NCI-H524 treated with DMSO at 0.1 percent for 48 hours (cell line): Measurements from ENCODE around the gene ANAPC15.
A peak's percentile ranks its signal among the peaks of the same experiment; 100 is the strongest.

Source experiments
- DNase-seq: peaks from one replicate; lab custom pipeline; 2025; lab: John Stamatoyannopoulos, UW

The ANAPC15 gene

DNA sequence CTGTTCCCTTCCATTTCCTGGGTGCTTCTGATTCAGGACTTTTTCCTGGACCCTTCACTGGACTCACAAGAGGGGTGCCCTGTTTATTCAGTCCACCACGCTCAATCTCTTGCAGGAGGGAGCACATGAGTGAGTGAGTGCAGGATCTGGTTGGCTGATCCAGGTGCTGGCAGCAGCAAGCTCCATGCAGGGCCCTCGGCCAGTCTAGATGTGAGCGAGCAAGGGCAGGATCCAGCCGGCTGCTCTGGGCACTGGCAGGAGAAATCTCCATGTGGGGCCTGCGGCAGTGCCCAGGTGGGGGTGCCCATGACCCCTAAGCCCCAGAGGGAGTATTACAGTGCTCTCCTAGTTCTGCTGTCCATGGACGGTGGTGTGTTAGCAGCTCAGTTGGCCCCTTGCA is 11.6 kb upstream of the ANAPC15 start:
- no peak for DNase-seq

DNA sequence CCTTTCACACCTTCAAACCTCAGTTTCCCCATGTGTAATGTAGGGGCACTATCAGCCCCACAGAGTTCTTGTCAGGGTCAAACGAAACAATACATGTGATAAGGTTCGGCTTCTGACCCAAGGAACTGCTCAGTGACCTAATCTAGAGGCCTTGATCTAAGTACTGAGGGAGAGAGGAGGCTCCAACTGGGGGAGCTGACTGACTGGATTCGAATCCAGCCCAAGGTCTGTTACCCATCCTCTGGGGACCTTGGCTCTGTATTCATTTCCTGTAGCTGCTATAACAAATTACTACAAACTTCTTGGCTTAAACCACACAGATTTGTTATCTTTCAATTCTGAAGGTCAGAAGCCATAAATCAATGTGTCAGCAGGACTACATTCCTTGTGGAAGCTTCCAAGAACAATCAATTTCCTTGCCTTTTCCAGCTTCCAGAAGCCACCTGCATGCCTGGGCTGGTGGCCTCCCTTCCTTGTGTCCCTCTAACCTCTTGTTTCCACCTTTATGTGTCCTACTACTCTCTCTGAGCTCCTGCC is 10.7 kb upstream of the ANAPC15 start:
- no peak for DNase-seq

DNA sequence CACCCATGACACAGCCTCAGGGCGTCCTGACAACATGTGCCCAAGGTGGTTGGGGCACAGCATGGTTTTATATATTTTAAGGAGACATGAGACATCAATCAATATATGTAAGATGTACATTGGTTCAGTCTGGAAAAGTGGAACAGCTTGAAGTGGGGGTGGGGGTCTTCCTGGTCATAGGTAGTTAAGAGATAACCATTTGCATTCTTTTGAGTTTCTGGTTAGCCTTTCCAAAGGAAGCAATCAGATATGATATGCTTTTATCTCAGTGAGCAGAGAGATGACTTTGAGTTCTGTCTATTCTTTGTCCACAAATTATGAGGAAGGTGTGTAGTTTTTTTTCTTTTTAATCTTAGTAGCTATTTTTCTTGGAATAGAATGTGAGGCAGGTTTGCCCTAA is 10.1 kb upstream of the ANAPC15 start:
- no peak for DNase-seq

DNA sequence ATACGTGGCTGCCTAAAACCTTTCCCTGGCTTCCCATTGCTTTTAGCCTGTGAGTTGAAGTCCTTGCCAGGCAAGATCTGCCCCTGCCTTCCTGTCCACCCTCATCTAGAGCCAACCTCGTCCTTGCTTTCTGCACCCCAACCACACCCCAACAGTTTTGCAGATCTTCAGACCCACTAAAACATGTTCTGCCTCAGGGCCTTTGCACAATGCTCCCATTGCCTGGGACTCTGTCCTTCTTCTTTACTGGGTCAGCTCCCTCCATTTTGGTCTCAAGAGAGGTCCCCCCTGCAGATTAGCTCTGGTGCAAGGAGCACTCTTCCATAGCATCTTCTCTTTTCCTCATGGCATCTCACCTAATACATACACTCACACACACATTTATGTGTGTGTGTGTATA is 8.4 kb upstream of the ANAPC15 start:
- DNase-seq: no peak

DNA sequence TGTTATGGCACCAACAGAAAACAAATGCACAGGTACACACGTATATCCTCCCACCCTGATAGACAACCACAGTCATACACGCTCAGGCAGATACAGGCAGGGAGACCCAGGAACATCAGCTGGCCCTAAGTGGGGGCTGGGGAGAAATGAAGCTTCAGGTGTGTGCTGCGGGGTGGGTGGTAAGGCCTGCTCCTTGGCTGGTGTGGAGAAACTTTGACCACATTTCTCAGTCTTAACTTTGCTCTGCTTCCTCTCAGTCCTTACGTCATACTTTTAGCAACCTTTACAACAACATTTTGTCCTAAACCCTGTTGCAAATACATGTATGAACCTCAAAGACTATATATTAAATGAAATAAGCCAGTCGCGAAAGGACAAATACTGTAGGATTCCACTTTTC is 6.7 kb upstream of the ANAPC15 start:
- DNase-seq: no peak

DNA sequence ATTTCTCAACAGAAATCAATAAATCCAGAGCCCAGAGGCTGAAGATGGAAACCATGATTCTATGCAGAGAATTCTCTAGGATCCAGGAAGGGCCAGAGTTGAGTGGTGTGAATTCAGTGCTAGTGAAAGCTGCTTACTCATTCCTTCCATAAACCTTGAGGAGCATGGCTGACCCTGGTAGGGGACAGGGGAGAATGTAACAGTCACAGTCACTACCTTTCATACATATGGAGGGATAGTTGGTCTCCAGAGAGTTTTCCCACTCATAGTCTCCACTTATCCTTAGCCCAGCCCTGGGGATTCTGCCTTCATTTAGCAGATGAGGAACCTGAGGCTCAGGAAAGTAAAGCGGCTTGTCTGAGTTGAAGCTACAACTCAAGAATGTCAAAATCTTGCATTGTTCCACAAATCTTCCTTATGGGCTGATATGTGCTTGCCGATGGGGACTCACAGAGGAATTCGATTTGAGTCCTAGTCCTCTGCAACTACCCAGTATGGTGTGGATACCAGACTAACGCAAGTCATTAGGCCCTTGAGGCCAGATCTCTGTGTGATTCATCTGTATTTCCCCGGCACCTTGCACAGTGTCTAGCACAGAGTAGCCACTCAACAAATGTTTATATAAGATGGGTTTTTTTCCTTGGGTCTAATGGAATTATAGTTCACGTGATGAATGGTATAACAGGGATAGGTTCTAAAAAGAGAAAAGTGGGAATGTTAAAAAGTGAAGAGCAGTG is 3.7 kb upstream of the ANAPC15 start:
- no peak for DNase-seq

DNA sequence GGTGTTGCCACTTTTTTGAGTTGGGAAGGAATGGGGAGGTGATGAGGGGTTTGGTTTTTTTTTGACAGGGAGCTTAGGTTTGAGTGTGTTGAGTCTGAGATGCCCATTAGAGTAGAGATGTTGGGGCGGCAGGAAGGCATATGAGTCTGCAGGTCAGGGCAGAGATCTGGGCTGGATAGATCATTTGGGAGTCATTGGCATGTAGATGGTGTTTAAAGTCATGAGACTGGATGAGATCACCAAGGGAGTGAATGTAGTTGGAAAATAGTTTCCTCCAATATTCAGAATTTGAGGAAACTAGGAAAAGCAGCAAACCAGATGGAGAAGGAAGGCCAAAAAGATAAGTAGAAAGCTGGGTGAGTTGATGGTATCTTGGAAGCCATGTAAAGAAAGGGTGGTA is 2.1 kb upstream of the ANAPC15 start:
- no peak for DNase-seq

DNA sequence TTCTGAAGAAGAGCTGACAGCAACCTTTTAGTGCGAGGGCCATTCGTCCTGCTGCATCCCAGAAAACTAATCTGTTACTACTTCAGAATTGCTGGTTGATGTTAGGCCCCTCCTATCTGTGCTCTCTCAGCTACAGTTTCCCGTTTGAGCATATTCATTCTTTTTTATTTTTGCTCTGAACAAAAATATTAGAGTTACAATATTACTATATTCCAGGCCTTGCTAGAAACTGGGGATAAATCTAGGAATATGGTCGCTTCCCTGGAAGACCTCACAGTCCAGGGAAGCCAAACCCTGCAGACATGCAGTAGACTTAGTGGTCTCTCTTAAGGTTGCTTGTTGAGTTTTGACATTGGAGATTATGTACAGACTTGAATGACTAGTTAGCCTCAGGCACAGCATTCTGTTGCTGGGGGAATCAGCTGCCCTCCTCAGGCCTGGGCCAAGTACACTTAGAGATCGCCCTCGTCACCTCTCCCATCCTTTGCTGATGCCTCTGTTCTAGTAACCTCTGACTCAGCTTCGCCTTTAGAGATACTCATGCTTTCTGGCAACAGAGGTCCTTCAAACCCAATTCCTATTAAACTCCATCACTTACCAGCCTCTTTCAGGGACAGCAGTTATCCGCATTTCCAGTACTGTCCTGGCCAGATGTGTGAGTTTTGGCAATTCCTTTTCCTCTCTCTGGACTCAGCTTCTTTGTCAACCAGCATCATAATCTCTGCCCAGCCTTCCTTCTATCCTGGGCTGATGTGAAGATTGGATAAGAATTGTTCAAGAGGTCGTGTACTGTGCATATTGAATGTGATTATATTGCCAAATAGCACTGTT is 698 bp upstream of the ANAPC15 start:
- no peak for DNase-seq

DNA sequence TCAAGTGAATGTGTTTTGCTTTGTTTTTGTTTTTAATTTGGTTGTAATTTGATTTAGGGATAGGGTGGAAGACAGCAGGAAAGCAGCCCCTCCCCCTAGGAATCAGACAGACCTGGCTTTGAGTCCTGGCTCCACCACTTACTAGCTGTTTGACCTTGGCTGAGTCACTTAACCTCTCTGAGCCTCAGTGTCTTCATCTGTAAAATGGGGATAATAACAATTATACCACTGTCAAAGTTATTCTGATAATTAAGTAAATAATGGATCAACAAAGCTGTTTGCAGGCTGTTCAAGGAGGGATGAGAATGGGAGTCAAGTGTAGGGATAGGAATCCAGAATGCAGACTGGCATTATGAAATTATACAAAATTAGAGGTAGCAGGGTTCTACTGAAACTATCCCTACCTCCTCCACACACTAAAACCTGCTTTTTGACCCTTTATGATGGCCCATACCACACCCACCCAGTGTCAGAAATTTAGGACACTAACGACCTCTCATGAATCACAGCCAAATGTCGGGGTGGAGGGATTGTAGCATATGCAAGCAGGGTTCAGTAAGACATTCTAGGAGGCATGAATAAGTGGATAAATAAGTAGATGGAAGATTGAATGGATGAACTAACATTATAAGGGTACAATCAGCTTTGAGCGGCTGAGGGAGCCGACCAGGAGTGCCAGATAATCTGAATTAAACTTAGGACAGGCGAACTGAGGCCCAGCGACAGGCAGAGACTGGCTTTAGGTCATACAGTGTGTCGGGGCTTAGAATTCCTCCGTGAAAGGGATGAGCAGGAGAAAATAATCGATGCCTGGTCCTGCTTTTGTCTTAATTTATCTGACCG is 974 bp downstream of the ANAPC15 start:
- no peak for DNase-seq

DNA sequence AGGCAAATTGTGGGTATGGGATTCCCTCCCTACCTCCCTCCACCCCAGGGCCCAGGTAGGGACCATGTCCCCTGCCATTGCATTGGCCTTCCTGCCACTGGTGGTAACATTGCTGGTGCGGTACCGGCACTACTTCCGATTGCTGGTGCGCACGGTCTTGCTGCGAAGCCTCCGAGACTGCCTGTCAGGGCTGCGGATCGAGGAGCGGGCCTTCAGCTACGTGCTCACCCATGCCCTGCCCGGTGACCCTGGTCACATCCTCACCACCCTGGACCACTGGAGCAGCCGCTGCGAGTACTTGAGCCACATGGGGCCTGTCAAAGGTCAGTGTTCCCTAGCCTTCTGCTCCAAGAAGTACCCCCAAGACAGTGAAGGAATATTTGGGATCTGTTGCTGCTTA is 6.6 kb downstream of the ANAPC15 start, which contains the start of gene TOMT:
Gene TOMT, plus strand, starts transcription at position 37 of the 400 bp plus-strand sequence. Its CDS starts 28 bp downstream, at position 65.
- DNase-seq: no peak

DNA sequence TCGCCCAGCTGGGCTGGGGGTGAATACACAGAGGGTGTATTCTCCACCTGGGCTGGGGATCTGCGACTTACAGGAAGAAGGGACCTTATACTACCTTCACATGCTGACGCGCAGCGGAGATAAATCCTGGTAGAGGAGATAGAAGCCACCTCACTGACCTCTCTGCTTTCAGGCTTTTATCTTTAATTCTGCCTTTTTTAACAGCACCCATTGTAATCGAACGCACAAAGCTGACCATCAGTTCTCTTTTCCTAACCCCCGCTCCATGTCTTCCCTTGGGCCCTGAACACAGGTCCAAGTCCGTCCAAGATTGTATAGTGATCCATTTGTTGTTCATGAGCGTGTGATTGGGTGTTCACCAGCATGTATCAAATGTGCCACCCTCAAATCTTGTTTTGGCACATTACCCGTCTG is 8.7 kb downstream of the ANAPC15 start:
- no peak for DNase-seq

DNA sequence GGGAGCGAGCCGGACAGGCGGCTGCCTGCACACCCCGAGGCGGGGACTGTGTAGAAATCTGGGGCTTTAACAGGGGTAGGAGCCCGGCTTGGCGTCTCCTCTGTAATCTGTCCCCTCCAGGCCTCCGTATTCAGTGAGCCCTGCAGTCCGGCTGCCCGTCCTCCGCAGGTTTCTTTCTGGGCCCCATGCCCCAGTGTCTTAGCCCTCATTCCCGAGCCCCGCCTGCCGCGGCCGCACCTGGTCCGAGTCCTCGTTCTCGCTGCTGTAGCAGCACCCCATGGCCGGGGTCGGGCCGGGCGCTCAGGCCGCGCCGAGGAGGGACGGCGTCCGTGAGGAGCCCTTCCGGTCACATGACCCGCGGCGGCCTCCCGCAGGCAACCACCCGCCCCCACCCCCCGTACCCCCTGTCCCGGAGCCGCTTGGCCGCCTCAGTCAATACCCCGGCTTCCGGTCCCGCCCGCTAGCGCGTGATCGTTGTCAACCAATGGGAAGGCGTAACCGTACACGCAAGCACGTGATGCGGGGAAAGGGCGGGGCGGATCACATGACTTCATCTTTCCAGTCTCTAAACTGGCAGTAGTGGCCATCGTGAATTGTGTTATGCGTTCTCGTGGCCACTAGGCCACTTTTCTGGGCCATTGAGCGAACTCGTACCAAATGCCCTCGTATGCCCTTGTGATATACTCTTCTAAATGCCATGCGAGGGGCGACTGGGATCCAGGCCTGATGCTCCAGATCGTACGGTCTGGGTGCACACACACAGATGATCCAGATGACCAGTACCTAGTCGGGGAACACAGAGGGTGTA is 9.3 kb downstream of the ANAPC15 start, which contains the start of gene LAMTOR1:
Gene LAMTOR1, minus strand, starts transcription at position 352 of the 808 bp plus-strand sequence. Its CDS starts 73 bp downstream, at position 279.
- peak; percentile 88 for DNase-seq

DNA sequence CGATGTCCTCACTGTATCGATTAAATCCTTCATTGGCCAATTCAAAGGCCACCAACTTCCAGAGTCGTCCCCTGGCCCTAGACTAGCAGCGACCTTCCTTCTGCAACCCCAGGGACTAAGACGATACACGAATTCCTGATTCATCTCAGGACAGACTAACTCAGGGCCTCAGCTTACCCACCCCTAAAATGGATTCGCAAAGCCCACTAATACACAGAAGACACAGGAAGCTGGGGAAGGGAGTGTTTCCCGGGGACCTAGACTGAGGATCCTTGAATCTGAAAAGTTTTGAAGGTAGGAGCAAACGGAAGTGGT is 9.9 kb downstream of the ANAPC15 start:
- no peak for DNase-seq

DNA sequence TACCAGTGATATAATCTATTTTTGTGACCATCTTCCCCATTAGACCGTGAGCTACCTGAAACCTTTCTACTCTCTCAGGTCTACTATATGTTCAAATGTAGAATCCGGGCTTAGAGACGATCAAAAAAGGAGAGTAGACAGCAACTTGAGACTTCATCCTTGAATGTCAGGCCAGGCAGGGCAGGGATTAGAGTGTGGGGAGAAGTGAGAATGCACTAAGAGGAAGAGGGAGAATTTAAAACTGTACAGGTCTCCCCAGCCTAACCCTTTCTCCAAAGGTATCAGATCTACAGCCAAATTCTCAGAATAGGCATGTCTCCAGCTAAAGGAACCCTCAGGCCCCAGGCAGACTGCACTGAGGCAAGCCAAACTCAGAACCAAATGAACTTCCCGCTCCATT is 10.3 kb downstream of the ANAPC15 start:
- DNase-seq: no peak

DNA sequence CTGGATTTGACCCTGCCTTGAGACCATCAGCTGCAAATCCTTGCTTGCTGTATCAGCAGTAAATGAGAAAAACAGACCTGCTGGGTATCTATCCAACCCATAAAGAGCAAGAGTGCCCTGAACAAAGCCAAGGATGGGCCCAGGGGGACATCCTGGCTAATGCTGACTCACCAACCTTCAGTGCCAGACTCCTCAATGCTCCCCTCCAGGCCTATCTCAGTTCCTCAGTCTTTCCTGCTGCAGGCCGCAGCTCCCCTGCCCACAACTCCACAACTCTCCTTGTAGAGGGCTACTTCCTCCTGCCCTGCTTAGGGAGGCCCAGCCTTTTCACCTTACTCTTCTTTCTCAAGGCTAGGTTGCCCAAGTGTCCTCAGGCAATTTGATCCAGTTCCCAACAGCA is 12.0 kb downstream of the ANAPC15 start:
- no peak for DNase-seq

DNA sequence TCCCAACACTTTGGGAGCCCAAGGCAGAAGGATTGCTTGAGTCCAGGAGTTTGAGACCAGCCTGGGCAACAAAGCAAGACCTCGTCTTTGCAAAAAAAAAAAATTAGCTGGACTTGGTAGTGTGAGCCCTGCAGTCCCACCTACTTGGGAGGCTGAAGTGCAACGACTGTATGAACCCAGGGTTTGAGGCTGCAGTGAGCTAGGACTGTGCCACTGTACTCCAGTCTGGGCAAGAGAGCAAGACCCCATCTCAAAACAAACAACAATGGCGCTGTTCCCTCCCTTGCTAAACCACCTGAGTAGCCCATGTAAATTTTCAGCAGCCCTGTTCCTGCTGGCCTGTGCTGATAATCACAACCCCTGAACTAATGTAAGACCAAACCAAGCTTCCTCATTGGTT is 12.5 kb downstream of the ANAPC15 start:
- no peak for DNase-seq

DNA sequence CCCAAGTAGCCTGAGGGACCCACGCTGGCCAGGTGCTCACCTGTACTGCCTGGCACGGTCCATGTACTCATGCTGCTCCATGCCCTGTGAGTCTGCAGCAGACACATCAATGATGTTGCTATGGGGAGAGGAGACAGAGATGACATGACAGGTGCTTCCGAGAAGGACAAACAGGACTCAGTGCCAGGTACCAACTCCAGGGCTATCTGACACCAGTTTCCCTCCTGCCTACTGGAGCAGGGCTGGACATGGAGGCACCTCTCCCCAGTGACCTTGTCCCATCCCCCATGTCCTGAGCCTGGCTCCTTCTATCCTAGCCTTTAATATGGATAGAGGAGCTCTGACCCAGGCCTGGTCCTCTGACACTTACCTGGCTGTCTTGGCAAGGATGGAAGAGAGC is 13.8 kb downstream of the ANAPC15 start:
- no peak for DNase-seq

DNA sequence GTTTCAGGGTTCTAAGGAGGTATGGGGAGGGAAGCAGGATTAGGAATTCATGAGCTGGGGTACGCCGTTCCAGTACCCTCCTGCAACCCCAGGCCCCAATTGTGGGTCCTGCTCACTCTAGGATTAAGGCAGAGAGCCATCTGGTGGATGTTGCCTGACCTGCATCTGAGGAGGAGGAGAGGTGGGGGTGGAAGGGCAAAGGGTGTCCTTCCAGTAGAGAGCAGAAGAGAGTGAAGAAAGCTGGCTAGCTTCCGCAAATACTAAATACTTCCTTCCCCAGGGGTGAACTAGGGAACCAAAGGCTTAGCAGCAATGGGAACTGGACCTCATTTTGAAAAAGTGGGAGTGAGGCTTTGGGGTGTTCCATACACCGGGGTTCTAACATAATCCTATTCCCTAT is 21.2 kb downstream of the ANAPC15 start:
- DNase-seq: peak; percentile 7

DNA sequence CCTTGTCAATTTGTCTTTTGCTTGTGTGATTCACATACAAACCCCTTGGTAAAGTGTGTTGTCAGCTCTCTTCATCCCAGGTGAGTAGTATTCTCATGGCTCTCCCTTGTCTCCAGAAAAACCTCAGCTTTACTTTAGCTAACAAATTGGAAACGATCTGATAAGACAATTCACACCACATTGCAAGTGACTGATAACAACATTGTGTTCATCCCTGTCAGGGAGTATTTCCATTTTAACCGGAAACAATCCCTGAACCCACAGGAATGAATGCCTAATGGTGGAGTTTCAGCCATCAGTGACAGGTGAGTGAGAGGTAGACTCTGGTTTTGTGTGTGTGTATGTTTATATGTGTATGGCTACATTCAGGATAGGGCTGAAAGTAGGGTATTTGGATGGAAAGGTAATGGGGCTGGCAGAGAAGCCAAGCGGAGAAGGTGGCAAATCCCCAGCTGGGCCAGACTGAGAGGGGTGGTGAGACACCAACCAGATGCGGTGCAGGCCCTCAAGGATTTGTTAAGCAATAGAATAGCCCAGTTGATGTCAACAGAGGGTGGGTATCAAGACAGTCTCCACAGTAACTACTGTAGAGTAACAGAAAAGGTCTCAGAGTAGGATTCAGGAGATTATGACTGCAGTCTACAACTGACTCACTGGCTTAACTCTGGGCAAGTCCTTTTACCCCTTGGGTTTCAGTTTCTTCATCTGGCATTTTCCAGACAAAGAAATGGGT is 24.3 kb downstream of the ANAPC15 start:
- no peak for DNase-seq

DNA sequence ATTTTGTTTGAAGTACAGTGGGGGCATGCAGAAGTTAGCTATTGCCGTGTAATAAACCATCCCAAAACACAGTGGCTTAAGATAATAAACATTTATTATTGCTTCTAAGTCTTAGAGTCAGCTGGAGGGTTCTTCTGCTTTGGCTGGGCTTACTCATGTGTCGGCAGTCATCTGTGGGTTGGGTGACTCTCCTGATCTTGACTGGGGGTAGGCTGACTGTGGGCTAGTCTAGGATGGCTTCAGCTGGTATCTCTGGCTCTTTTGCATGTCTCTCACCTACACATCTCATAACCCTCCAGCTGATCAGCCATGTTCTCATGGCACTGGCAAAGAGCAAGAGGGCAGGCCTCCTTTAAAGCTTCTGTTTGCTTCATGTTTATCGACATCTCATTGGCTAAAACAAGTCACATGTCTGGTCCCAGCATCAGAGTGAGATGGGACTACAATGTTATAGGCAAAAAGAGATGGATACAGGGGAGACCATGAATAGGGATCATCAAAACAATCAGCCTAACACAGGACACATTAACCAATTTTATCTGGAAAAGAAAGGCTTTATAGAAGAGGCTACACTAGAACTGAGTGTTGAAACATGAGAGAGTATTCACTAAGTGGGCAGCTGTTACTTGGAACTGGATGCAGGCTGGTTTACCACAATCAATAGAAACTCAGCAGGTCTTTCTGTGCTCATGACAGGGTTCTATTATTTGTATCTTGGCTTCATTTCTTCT is 26.7 kb downstream of the ANAPC15 start:
- DNase-seq: no peak
